Breast epithelium (tissue), 4 donors: Measurements from ENCODE around the gene BBOX1. TPM values are rescaled to one million over a fixed set of nuclear protein-coding genes. Genes with fewer than 3 reads are reported as not detected.

ENCODE experiments used
- DNase-seq, 2 donors: peaks; one replicate each; pipeline ENCODE4 v3.0.0-alpha.2; 2019; ENCODE audit warnings: low spot score in 2 of 2
- H3K27ac ChIP-seq, 2 donors: fragments of 200-600 bp; sonication (generic) in 1 of 2; one replicate each; pipeline ENCODE4 v1.5.1; 2016 to 2019; ENCODE audit warnings: mild to moderate bottlenecking in 1 of 2
- H3K27me3 ChIP-seq, 2 donors: fragments of 200-600 bp; sonication (generic) in 1 of 2; one replicate each; pipeline versions ENCODE4 v1.5.1 to v1.6.0; 2017 to 2019; ENCODE audit warnings: control low read depth in 1 of 2, mild to moderate bottlenecking in 1 of 2
- H3K36me3 ChIP-seq: fragments of 200-600 bp; one replicate; pipeline ENCODE4 v1.5.1; 2019
- H3K4me1 ChIP-seq, 2 donors: fragments of 200-600 bp; sonication (generic); one replicate each; pipeline ENCODE4 v1.5.1; 2016 to 2019; ENCODE audit warnings: control low read depth in 1 of 2
- H3K4me3 ChIP-seq, 3 donors: fragments of 200-600 bp; sonication (generic); 1 replicate in 2 of 3; 2 replicates in 1 of 3; pipeline ENCODE4 v1.5.1; 2016 to 2019; ENCODE audit warnings: mild to moderate bottlenecking in 3 of 3, moderate library complexity in 2 of 3
- H3K9me3 ChIP-seq, 2 donors: fragments of 200-600 bp; sonication (generic) in 1 of 2; one replicate each; pipeline ENCODE4 v1.5.1; 2016 to 2019; ENCODE audit warnings: control low read depth in 1 of 2
- CTCF ChIP-seq, 3 donors: fragments of 450-650 bp; IDR thresholded peaks; one replicate each; pipeline ENCODE4 v1.5.1; 2016 to 2017; ENCODE audit warnings: antibody characterized with exemption in 3 of 3, mild to moderate bottlenecking in 3 of 3, moderate library complexity in 3 of 3
- POLR2A ChIP-seq: fragments of 450-650 bp; IDR thresholded peaks from one replicate; pipeline ENCODE4 v1.6.1; 2016; ENCODE audit warnings: antibody characterized with exemption, mild to moderate bottlenecking, moderate library complexity
- POLR2AphosphoS5 ChIP-seq, 3 donors: sonication (generic); formaldehyde crosslinking; IDR thresholded peaks; one replicate each; pipeline ENCODE4 v1.6.1; 2017; ENCODE audit warnings: antibody characterized with exemption in 3 of 3
- intact Hi-C: fragments of 100-400 bp; cut with DNase I; formaldehyde crosslinking; loops from one replicate; pipeline ENCODE4 v1.15.1; 2023; ENCODE audit warnings: low total_unique reads
- total RNA-seq, 3 donors: library from RNA; depleted of rRNA; stranded (reverse); fragments of >200 nt; gene quantifications; one replicate each; pipeline ENCODE4 v1.1.0, GENCODE V29; 2016

BBOX1 gene
- total RNA-seq, 3 donors from 2014 or later: 14.4 to 61.0 TPM; not detected in 1

GRCh38 chr11:27025312-27025955, 15.2 kb upstream of the BBOX1 start:
- TF ChIP-seq POLR2AphosphoS5 (IDR thresholded peaks at IDR 0.05) (no peak), POLR2A (no peak), CTCF (IDR thresholded peaks at IDR 0.05) (no peak)
- Histone ChIP-seq H3K27ac (no peak overlapping the region), H3K4me3 (no peak overlapping the region), H3K9me3 (no peaks in the 10 kb centered on the region), H3K27me3 (no peaks in the 10 kb centered on the region), H3K36me3 (no peaks in the 10 kb centered on the region), H3K4me1 (peaks cover 0 to 4% of the 10 kb centered on the region in 2 donors)
- intact Hi-C loops: no loop called here
- no peak for DNase-seq

DNA sequence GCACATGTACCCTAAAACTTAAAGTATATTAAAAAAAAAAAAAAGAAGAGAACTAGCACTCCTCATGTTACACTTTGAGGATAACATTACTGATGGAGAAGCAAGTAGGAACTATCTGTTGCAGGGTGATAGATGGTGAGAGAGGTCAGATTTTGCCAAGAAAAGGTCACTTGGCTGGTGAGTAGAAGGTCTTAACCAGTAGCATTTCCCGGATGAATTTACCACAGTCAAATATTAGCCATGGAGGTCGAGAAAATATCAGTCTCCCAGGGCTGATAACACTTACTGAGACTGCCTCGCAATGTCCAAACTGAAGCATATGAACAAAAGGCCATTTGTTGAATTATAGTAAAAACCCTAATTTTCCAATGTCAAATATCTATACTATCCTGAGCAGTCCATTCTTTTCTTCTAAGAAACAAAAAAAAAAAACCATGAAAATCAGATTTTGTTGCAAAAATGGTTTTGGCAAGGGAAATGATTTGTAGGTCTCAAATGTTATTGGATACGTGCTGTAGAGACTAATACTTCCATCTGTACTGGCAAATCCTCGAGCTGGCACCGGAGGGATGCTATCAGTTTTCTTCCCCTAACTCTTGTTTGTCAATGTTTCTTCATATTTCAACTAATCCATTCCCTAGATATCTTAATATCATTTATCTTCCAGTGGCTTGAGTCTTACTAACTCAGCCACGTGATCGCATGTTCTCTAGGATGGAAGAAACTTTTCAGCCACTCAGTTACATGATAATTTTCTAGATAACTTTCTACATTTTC, 14.5 kb upstream of the BBOX1 start:
- TF ChIP-seq CTCF (IDR thresholded peaks at IDR 0.05) (no peak), POLR2AphosphoS5 (IDR thresholded peaks at IDR 0.05) (no peak), POLR2A (no peak)
- H3K4me1 ChIP-seq: peaks cover 0 to 4% of the 10 kb centered on the region in 2 donors
- H3K27me3 ChIP-seq: no peaks in the 10 kb centered on the region
- H3K36me3 ChIP-seq: no peaks in the 10 kb centered on the region
- intact Hi-C loops: no loop called here
- no peaks in the 10 kb centered on the region for H3K9me3 ChIP-seq
- no peak overlapping the region for H3K4me3 ChIP-seq
- H3K27ac ChIP-seq: no peak overlapping the region
- no peak for DNase-seq

DNA sequence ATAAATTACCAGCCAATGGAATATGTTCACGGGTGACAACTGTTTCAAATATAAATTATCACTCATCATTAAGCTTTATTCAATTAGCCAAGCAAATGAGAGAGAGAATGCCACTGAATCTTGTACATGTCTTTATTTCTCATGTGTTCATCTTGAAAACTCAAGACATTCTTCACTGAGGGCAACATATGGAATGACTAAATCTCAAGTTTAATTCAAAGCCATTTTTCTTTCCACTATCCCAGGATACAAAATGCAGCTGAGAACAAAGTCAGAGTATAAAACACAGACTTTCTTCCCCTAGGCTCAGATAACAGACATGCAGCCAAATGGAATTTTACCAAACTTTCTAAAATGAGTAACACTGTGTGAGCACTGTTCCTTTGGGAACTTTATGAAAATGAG, 12.1 kb upstream of the BBOX1 start:
- Histone ChIP-seq H3K4me3 (no peak overlapping the region), H3K9me3 (no peaks in the 10 kb centered on the region), H3K27ac (no peak overlapping the region), H3K4me1 (peaks cover 0 to 4% of the 10 kb centered on the region in 2 donors), H3K27me3 (no peaks in the 10 kb centered on the region), H3K36me3 (no peaks in the 10 kb centered on the region)
- no peak for DNase-seq
- intact Hi-C loops: no loop called here
- TF ChIP-seq POLR2A: no peak
- TF ChIP-seq CTCF (IDR thresholded peaks at IDR 0.05): no peak
- no peak for TF ChIP-seq POLR2AphosphoS5 (IDR thresholded peaks at IDR 0.05)

GRCh38 chr11:27029966-27030365, 10.6 kb upstream of the BBOX1 start:
- H3K4me1 ChIP-seq: peaks cover 0 to 4% of the 10 kb centered on the region in 2 donors
- intact Hi-C loops: loop anchor here (5.0 kb wide), 1 partner anchor 817 kb away; no protein-coding TSS in a partner anchor
- H3K27ac ChIP-seq: no peak overlapping the region
- no peaks in the 10 kb centered on the region for H3K27me3 ChIP-seq
- H3K9me3 ChIP-seq: no peaks in the 10 kb centered on the region
- H3K4me3 ChIP-seq: no peak overlapping the region
- TF ChIP-seq POLR2A (no peak), CTCF (IDR thresholded peaks at IDR 0.05) (no peak), POLR2AphosphoS5 (IDR thresholded peaks at IDR 0.05) (no peak)
- DNase-seq: no peak
- no peaks in the 10 kb centered on the region for H3K36me3 ChIP-seq

GRCh38 chr11:27031754-27032153, 8.9 kb upstream of the BBOX1 start:
- Histone ChIP-seq H3K36me3 (no peaks in the 10 kb centered on the region), H3K27me3 (no peaks in the 10 kb centered on the region), H3K4me3 (no peak overlapping the region), H3K9me3 (peaks cover 0 to 4% of the 10 kb centered on the region in 2 donors), H3K27ac (no peak overlapping the region), H3K4me1 (peaks cover 0 to 4% of the 10 kb centered on the region in 2 donors)
- TF ChIP-seq CTCF (IDR thresholded peaks at IDR 0.05) (no peak), POLR2AphosphoS5 (IDR thresholded peaks at IDR 0.05) (no peak), POLR2A (no peak)
- no peak for DNase-seq
- intact Hi-C loops: loop anchor here (5.0 kb wide), 1 partner anchor 816 kb away; no protein-coding TSS in a partner anchor
